ENCODE results near the gene PLCB1. TPM values are rescaled to one million over a fixed set of nuclear protein-coding genes. Genes with fewer than 3 reads are reported as not detected.

The PLCB1 gene
- total and polyA plus RNA-seq, 2 donors (not counting 1 experiment from before 2014, with no cell fraction given) = 13.4 to 23.3 TPM

DNA sequence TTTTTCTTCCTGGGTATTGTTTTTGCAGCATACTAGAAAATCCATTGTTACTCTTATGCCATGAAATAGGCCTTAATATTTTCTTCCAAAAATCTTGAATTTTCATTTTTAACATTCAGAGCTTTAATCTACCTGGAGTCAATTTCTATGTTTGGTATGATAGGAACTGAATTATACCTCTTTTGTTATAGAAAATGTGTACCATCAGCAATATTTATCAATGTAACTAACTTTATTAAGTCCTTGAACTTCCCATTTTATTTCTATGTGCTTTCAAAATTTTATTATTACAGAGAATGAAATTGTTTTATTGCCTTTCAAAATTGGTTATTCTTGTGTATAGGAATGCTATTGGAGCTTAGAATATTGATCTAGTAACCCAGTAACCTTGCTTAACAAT, 68.2 kb downstream of the PLCB1 start:
- Histone ChIP-seq H3K4me3 (replicated peaks in 1 of 4; ENCODE audit: control extremely low read depth in 1 of 4, insufficient read depth in 1 of 4, low read depth in 3 of 4, low read length in 4 of 4) (no peak overlapping the region), H3K27me3 (ENCODE audit: control insufficient read depth, insufficient read depth, low read length) (no peaks in the 10 kb centered on the region), H3K79me2 (ENCODE audit: control insufficient read depth, insufficient read depth, low read length) (no peaks in the 10 kb centered on the region), H3K36me3 (ENCODE audit: control insufficient read depth, insufficient read depth, low read length) (no peaks in the 10 kb centered on the region), H2AFZ (ENCODE audit: low read length) (no peak overlapping the region), H3K9me3 (ENCODE audit: control insufficient read depth, insufficient read depth, low read depth, low read length) (no peaks in the 10 kb centered on the region), H4K20me1 (ENCODE audit: control insufficient read depth, extremely low read depth, insufficient read depth, low read length) (no peaks in the 10 kb centered on the region), H3K4me1 (ENCODE audit: control insufficient read depth, extremely low read depth, insufficient read depth, low read length) (no peaks in the 10 kb centered on the region), H3K27ac (ENCODE audit: insufficient read depth, low read length) (no peak overlapping the region), H3K4me2 (ENCODE audit: extremely low read depth, insufficient read depth, low read length) (no peak overlapping the region), H3K9ac (ENCODE audit: insufficient read depth, low read length) (no peak overlapping the region)
- TF ChIP-seq EZH2 (IDR thresholded peaks at IDR 0.05; ENCODE audit: low read length, missing control alignments) = no peak
- TF ChIP-seq, protein P1, sequence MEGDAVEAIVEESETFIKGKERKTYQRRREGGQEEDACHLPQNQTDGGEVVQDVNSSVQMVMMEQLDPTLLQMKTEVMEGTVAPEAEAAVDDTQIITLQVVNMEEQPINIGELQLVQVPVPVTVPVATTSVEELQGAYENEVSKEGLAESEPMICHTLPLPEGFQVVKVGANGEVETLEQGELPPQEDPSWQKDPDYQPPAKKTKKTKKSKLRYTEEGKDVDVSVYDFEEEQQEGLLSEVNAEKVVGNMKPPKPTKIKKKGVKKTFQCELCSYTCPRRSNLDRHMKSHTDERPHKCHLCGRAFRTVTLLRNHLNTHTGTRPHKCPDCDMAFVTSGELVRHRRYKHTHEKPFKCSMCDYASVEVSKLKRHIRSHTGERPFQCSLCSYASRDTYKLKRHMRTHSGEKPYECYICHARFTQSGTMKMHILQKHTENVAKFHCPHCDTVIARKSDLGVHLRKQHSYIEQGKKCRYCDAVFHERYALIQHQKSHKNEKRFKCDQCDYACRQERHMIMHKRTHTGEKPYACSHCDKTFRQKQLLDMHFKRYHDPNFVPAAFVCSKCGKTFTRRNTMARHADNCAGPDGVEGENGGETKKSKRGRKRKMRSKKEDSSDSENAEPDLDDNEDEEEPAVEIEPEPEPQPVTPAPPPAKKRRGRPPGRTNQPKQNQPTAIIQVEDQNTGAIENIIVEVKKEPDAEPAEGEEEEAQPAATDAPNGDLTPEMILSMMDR (conservative IDR thresholded peaks at IDR 0.05 in 1 of 2, IDR thresholded peaks at IDR 0.05 in 1 of 2; ENCODE audit: low read depth in 1 of 2, low read length in 2 of 2) = no peak
- no peak for DNase-seq (ENCODE audit: low read depth in 2 of 2)

DNA sequence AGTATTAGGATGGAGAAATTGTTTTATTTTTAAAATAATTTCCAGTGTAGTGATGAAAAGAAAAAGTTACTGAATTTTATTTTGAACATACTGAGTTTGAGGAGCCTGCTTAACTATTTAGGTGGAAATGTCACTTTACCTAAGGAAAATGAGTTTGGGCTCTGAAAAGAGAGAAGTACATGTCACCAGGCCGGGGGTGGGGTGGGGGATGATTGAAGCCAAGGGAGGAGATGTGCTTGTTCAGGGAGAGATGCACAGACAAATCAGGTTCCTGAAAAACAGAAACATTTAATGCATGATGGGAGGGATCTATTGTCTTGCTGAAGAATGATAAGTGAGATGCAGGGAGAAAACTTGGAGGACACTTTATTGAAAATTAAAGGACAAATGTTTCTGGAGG, 71.3 kb downstream of the PLCB1 start:
- Histone ChIP-seq H4K20me1 (ENCODE audit: control insufficient read depth, extremely low read depth, insufficient read depth, low read length) (no peaks in the 10 kb centered on the region), H3K36me3 (ENCODE audit: control insufficient read depth, insufficient read depth, low read length) (no peaks in the 10 kb centered on the region), H3K4me3 (replicated peaks in 1 of 4; ENCODE audit: control extremely low read depth in 1 of 4, insufficient read depth in 1 of 4, low read depth in 3 of 4, low read length in 4 of 4) (no peak overlapping the region), H3K9me3 (ENCODE audit: control insufficient read depth, insufficient read depth, low read depth, low read length) (no peaks in the 10 kb centered on the region), H3K4me2 (ENCODE audit: extremely low read depth, insufficient read depth, low read length) (no peak overlapping the region), H3K4me1 (ENCODE audit: control insufficient read depth, extremely low read depth, insufficient read depth, low read length) (peaks cover 3% of the 10 kb centered on the region), H3K9ac (ENCODE audit: insufficient read depth, low read length) (no peak overlapping the region), H3K27ac (ENCODE audit: insufficient read depth, low read length) (no peak overlapping the region), H3K79me2 (ENCODE audit: control insufficient read depth, insufficient read depth, low read length) (no peaks in the 10 kb centered on the region), H2AFZ (ENCODE audit: low read length) (no peak overlapping the region), H3K27me3 (ENCODE audit: control insufficient read depth, insufficient read depth, low read length) (no peaks in the 10 kb centered on the region)
- TF ChIP-seq, protein P1 (conservative IDR thresholded peaks at IDR 0.05 in 1 of 2, IDR thresholded peaks at IDR 0.05 in 1 of 2; ENCODE audit: low read depth in 1 of 2, low read length in 2 of 2) = no peak
- no peak for TF ChIP-seq EZH2 (IDR thresholded peaks at IDR 0.05; ENCODE audit: low read length, missing control alignments)
- no peak for DNase-seq (ENCODE audit: low read depth in 2 of 2)

DNA sequence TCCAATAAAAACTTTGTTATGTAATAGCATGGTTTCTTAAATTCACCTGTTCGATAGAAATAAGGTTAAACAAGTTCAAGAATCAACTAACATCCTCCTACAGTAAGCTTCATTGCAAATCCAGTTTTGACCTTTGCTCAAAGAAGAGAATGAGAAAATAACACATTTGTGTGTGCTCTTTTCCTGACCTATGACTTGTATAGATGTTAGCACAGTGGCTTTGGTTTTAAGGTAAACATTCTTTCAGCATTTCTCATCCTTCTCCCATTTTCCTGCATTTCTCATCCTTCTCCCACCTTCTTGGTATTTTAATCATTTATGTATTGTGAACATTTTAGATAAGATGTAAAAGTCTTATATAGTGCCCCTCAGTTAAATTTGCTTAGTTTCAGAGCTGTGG, 73.9 kb downstream of the PLCB1 start:
- Histone ChIP-seq H3K9ac (ENCODE audit: insufficient read depth, low read length) (no peak overlapping the region), H3K4me3 (replicated peaks in 1 of 4; ENCODE audit: control extremely low read depth in 1 of 4, insufficient read depth in 1 of 4, low read depth in 3 of 4, low read length in 4 of 4) (no peak overlapping the region), H3K4me2 (ENCODE audit: extremely low read depth, insufficient read depth, low read length) (no peak overlapping the region), H2AFZ (ENCODE audit: low read length) (no peak overlapping the region), H3K27ac (ENCODE audit: insufficient read depth, low read length) (no peak overlapping the region), H3K4me1 (ENCODE audit: control insufficient read depth, extremely low read depth, insufficient read depth, low read length) (peaks cover 3% of the 10 kb centered on the region), H3K79me2 (ENCODE audit: control insufficient read depth, insufficient read depth, low read length) (no peaks in the 10 kb centered on the region), H3K36me3 (ENCODE audit: control insufficient read depth, insufficient read depth, low read length) (no peaks in the 10 kb centered on the region), H3K27me3 (ENCODE audit: control insufficient read depth, insufficient read depth, low read length) (no peaks in the 10 kb centered on the region), H3K9me3 (ENCODE audit: control insufficient read depth, insufficient read depth, low read depth, low read length) (no peaks in the 10 kb centered on the region), H4K20me1 (ENCODE audit: control insufficient read depth, extremely low read depth, insufficient read depth, low read length) (no peaks in the 10 kb centered on the region)
- no peak for DNase-seq (ENCODE audit: low read depth in 2 of 2)
- TF ChIP-seq, protein P1 (conservative IDR thresholded peaks at IDR 0.05 in 1 of 2, IDR thresholded peaks at IDR 0.05 in 1 of 2; ENCODE audit: low read depth in 1 of 2, low read length in 2 of 2) = no peak
- TF ChIP-seq EZH2 (IDR thresholded peaks at IDR 0.05; ENCODE audit: low read length, missing control alignments) = no peak
